ENCODE results near the gene RNF20.
A peak's percentile ranks its signal among the peaks of the same experiment; 100 is the strongest.
"Not testable (repeated sequence)": the region's sequence is repeated elsewhere in the genome, so short reads cannot be mapped to it uniquely, and the experiment has no call there.

Gene RNF20

DNA sequence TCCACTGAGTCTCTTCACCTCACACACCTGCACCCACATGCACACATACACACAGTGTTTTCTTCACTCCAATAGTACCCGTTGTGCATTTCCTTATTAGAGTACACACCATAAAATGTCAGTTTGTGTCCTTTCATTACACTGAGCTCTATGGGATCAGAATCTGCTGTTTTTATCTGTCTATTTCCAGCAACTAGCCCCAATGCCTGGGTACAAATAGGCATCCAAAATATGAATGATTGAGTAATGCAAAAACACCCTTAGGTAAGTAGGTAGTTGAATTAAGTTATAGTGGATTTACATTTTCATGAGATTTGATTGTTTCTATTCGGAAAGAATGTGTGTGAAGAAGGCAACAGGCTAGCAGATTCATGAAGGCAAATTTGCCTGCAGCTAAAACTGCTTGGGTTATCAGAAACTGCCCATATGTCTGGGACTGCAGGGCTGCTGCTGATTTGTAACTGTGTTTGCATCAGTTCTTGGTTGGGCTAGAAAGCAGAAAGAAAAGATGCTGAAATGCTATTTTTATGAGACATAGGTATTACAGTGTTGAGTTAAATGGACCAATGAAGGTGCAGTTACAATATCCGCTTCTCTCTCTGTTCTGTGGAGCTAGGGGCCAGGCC lies 34.2 kb downstream of the RNF20 start:
- Mint-ChIP-seq H3K4me1 (ENCODE audit: low read depth) (peaks cover 50% of the 10 kb centered on the region), H3K27me3 (no peaks in the 10 kb centered on the region), H3K4me3 (no peak overlapping the region), H3K36me3 (ENCODE audit: low read depth) (peaks cover 65% of the 10 kb centered on the region), H3K27ac (no peak overlapping the region), H3K9me3 (no peaks in the 10 kb centered on the region)

GRCh38 chr9:101569741-101570501 lies 36.3 kb downstream of the RNF20 start:
- H3K27ac Mint-ChIP-seq: peak overlapping the region; percentile 75
- no peaks in the 10 kb centered on the region for H3K27me3 Mint-ChIP-seq
- H3K9me3 Mint-ChIP-seq: no peaks in the 10 kb centered on the region
- H3K36me3 Mint-ChIP-seq (ENCODE audit: low read depth): peaks cover 56% of the 10 kb centered on the region
- peaks cover 70% of the 10 kb centered on the region for H3K4me1 Mint-ChIP-seq (ENCODE audit: low read depth)
- H3K4me3 Mint-ChIP-seq: no peak overlapping the region

DNA sequence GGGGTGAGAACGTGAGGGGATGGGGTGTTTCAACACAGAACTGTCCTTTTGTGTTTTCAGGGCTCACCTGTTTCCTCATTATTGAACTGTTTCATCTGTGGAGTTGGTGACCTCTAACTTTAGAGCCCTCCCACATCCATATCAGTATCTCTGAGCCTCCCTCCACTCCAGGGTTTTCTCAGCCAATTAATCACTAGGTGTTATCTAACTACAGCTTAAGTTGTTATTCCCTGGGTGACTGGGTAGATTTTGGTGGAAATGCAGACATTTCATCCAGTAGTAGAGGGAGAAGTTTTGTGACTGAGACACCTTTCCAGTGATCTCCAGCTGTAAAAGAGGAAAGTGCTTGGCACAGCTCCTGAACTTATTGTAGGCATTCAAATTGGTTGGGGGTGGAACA lies 37.5 kb downstream of the RNF20 start:
- no peak overlapping the region for H3K4me3 Mint-ChIP-seq
- H3K27me3 Mint-ChIP-seq: no peaks in the 10 kb centered on the region

DNA sequence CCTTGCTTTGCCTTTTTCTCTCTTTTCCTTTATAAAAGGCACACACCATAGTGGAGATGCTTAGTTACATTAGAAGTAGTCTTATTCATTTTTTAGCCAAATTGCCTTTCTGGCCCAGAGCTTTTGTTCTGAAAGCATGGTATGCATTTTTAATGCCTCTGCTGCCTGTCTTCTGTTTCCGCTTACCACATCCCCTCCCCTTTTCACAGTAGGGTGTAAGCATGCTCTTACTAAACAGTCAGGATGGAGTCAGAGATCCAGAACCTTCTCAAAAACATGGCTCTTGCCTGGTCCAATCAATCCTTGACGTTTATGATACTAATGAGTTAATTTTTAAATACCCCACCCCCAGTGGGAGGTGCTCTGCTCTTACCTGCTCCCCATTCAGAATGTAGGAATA lies 38.7 kb downstream of the RNF20 start:
- Mint-ChIP-seq H3K9me3 (no peaks in the 10 kb centered on the region), H3K4me1 (ENCODE audit: low read depth) (peaks cover 67% of the 10 kb centered on the region), H3K27ac (no peak overlapping the region), H3K27me3 (no peaks in the 10 kb centered on the region), H3K4me3 (no peak overlapping the region), H3K36me3 (ENCODE audit: low read depth) (peaks cover 37% of the 10 kb centered on the region)

More for the DNA sequence above, 37.5 kb downstream of the RNF20 start:
- Mint-ChIP-seq H3K4me1 (ENCODE audit: low read depth) (peaks cover 71% of the 10 kb centered on the region), H3K27ac (no peak overlapping the region), H3K9me3 (no peaks in the 10 kb centered on the region), H3K36me3 (ENCODE audit: low read depth) (peaks cover 46% of the 10 kb centered on the region)

DNA sequence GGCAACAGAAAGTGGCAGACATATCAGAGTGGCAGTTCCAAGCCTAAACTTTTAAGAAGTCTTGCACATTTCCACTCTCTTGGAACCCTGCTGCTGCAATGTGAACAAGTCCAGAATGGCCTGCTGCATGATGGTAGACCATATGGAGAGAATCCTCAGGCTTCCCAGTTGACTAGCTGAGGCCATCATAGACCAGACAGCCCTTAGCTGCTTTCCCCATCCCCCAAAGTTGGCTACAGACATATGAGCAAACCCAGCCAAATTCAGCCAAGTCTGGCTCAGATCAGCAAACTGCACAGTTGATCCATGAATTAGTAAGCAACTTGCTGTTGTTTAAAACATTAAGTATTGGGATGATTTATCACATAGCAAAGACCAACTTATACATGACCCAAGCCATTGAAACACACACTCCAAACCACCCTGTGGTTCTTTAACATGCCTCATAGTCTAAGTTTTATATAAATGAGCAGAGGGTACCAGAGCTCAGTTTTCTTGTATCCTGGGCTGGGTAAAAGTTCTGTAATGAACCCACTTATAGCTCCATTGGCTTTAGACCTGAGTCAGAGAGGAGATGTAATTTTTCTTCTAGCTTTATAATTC lies 41.2 kb downstream of the RNF20 start:
- H3K27me3 Mint-ChIP-seq: no peaks in the 10 kb centered on the region
- peaks cover 55% of the 10 kb centered on the region for H3K4me1 Mint-ChIP-seq (ENCODE audit: low read depth)
- peaks cover 17% of the 10 kb centered on the region for H3K36me3 Mint-ChIP-seq (ENCODE audit: low read depth)
- no peak overlapping the region for H3K27ac Mint-ChIP-seq
- H3K9me3 Mint-ChIP-seq: no peaks in the 10 kb centered on the region
- no peak overlapping the region for H3K4me3 Mint-ChIP-seq

- Mint-ChIP-seq H3K27ac (no peak overlapping the region), H3K9me3 (no peaks in the 10 kb centered on the region), H3K4me3 (no peak overlapping the region), H3K4me1 (ENCODE audit: low read depth) (peaks cover 20% of the 10 kb centered on the region), H3K27me3 (no peaks in the 10 kb centered on the region), H3K36me3 (ENCODE audit: low read depth) (peaks cover 6% of the 10 kb centered on the region)
Measured at GRCh38 chr9:101578378-101578777, 44.7 kb downstream of the RNF20 start.

DNA sequence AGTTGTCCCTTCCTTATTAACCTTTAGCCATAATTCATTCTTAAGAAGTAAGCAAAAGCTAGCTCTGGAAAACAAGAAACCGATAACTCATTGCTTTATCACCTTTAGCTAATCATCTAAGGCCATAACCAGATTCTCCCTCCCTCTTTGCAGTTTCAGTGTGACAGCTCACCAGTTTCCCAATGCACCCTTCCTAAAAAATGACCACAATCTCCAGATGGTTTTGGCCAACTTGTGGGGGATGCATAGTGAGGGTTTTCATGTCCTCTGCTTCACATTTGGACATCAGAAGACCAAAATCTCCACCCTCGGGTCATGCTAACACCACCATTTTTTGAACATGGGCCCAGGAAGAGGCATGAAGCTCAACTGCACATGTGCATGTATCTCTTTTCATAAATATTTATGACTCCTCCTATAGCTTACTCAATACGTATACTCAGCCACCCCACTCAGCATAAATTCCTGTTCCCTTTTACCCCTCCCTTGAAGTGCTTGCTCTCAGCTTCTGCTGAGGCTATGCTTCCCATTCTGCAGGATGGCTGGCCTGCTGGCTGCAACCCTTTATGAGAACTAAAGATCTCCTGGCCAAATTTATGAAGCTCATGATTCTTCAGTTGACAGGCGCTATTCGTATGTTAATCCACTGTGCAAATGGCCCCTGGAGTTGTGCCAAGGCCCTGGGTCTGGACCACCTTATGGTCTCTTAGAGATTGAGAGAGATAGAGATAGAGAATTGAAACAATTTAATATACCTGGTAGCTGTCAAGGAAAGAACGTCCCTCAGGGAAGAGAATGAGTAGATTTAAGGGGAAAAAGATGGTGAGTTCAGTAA lies 46.3 kb downstream of the RNF20 start:
- H3K4me1 Mint-ChIP-seq (ENCODE audit: low read depth): peaks cover 4% of the 10 kb centered on the region
- H3K36me3 Mint-ChIP-seq (ENCODE audit: low read depth): no peaks in the 10 kb centered on the region
- no peaks in the 10 kb centered on the region for H3K9me3 Mint-ChIP-seq
- no peaks in the 10 kb centered on the region for H3K27me3 Mint-ChIP-seq
- no peak overlapping the region for H3K4me3 Mint-ChIP-seq
- no peak overlapping the region for H3K27ac Mint-ChIP-seq

DNA sequence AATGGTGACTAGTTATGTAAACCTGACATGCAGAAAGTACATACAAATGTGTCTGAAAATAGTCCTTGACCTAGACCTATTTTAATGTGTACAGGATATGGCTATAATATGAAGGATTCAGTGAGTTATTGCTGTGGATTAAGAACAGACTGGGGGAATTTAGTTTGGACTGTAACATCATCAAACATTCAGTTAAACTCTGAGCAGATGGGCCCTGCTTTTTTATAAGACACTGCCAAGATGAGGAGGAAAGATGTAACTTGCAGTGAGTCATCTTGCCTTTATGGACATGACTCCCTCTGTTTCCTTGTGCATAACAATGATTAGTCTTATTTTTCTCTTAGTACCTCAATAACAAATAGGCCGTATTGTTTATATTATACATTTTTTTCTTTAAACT lies 48.9 kb downstream of the RNF20 start:
- peaks cover 10% of the 10 kb centered on the region for H3K4me1 Mint-ChIP-seq (ENCODE audit: low read depth)
- no peaks in the 10 kb centered on the region for H3K9me3 Mint-ChIP-seq
- H3K4me3 Mint-ChIP-seq: no peak overlapping the region
- no peak overlapping the region for H3K27ac Mint-ChIP-seq
- no peaks in the 10 kb centered on the region for H3K36me3 Mint-ChIP-seq (ENCODE audit: low read depth)
- H3K27me3 Mint-ChIP-seq: no peaks in the 10 kb centered on the region

DNA sequence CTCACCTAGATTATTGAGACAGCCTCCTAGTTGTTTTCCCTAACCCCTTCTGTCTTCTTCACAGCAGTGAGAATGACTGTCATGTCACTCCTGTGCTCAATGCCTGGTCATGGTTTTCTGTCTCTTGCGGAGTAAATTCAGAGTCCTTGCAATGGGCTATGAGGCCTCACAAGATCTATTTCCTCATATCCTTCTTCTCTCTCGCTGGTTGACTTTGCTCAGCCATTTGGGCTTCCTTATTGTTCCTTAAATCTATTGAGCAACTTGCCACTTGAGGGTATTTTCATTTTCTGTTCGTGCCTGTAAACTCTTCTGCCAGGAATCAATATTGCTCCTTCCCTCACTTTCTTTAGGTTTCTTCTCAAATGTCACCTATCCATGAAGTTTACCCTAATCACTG lies 52.1 kb downstream of the RNF20 start:
- no peaks in the 10 kb centered on the region for H3K9me3 Mint-ChIP-seq
- H3K4me1 Mint-ChIP-seq (ENCODE audit: low read depth): peaks cover 6% of the 10 kb centered on the region
- no peaks in the 10 kb centered on the region for H3K36me3 Mint-ChIP-seq (ENCODE audit: low read depth)
- H3K27ac Mint-ChIP-seq: no peak overlapping the region
- H3K27me3 Mint-ChIP-seq: no peaks in the 10 kb centered on the region
- H3K4me3 Mint-ChIP-seq: no peak overlapping the region

- peaks cover 6% of the 10 kb centered on the region for H3K4me1 Mint-ChIP-seq (ENCODE audit: low read depth)
- H3K4me3 Mint-ChIP-seq: no peak overlapping the region
- H3K27me3 Mint-ChIP-seq: no peaks in the 10 kb centered on the region
- no peak overlapping the region for H3K27ac Mint-ChIP-seq
- no peaks in the 10 kb centered on the region for H3K9me3 Mint-ChIP-seq
- no peaks in the 10 kb centered on the region for H3K36me3 Mint-ChIP-seq (ENCODE audit: low read depth)
Measured at GRCh38 chr9:101586651-101587050, 53.0 kb downstream of the RNF20 start.

- Mint-ChIP-seq H3K4me3 (no peak overlapping the region), H3K9me3 (no peaks in the 10 kb centered on the region), H3K4me1 (ENCODE audit: low read depth) (peaks cover 6% of the 10 kb centered on the region), H3K27me3 (no peaks in the 10 kb centered on the region), H3K27ac (no peak overlapping the region), H3K36me3 (ENCODE audit: low read depth) (no peaks in the 10 kb centered on the region)
Measured at GRCh38 chr9:101587332-101588043, 53.8 kb downstream of the RNF20 start.

DNA sequence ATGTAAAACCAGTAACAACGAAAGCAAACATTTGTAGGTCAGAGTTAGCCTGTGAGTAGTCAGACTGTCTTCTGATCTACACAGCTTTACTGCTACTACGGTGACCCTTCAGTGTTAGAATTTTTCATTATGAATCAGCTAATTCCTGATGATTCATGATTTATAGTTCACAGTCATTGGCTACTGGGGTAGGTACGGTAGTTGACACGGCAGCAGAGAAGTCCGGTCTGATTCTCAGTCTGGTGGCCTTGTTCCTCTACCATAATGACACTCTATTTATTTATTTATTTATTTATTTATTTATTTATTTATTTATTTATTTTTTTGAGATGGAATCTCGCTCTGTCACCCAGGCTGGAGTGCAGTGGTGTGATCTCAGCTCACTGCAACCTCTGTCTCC lies 56.4 kb downstream of the RNF20 start:
- H3K4me3 Mint-ChIP-seq; H3K36me3 Mint-ChIP-seq (ENCODE audit: low read depth); H3K27ac Mint-ChIP-seq; H3K4me1 Mint-ChIP-seq (ENCODE audit: low read depth); H3K27me3 Mint-ChIP-seq; H3K9me3 Mint-ChIP-seq: not testable (repeated sequence)

GRCh38 chr9:101590901-101591300 lies 57.2 kb downstream of the RNF20 start:
- Mint-ChIP-seq H3K9me3 (no peaks in the 10 kb centered on the region), H3K36me3 (ENCODE audit: low read depth) (no peaks in the 10 kb centered on the region), H3K4me1 (ENCODE audit: low read depth) (peaks cover 6% of the 10 kb centered on the region), H3K27me3 (no peaks in the 10 kb centered on the region), H3K27ac (no peak overlapping the region), H3K4me3 (no peak overlapping the region)

DNA sequence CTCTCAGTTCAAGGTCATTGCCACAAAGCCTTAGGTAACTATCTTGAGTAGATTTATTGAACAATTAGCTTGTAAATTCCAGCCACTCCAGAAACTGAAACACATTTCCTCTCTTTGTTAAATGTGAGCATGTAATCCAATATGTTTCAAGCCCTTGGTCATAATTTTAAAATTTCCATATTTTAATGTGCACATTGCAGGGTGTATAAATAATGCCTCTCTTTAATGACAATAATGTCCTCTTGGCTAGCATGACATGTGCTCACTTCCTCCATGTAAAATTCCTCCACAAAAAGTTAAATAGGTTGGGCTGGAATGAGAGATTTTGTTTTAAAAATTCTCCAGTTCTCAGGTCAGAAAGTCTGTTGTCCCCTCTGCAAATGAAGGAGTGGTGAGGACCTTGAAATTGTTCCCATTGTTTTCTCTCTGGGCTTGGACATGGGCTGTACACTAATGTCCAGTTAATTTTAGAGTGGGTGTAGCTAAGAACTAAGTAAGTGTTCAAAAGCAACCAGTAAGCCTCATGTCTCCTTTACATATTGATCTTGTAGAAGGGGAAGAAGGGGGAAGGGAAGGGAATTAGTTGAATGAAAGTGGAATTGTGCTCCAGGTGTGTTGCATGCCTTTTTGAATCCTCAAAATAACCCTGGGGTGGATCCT lies 58.3 kb downstream of the RNF20 start:
- no peaks in the 10 kb centered on the region for H3K9me3 Mint-ChIP-seq
- no peak overlapping the region for H3K4me3 Mint-ChIP-seq
- H3K4me1 Mint-ChIP-seq (ENCODE audit: low read depth): peaks cover under 1% of the 10 kb centered on the region
- no peaks in the 10 kb centered on the region for H3K36me3 Mint-ChIP-seq (ENCODE audit: low read depth)
- no peaks in the 10 kb centered on the region for H3K27me3 Mint-ChIP-seq
- no peak overlapping the region for H3K27ac Mint-ChIP-seq
